WI38 (cell line): ENCODE measurements around the gene LRP8.

Experiments
- H3K4me3 ChIP-seq: 2 replicates; pipeline ENCODE4 v1.5.1; 2011; ENCODE audit warnings: low read depth, mild to moderate bottlenecking, control low read depth, low read length
- TF ChIP-seq, protein P1 (sequence below): IDR thresholded peaks from 2 replicates; pipeline ENCODE4 v1.5.1; 2012; ENCODE audit warnings: low read depth, mild to moderate bottlenecking, control low read depth, low read length

LRP8 gene

DNA sequence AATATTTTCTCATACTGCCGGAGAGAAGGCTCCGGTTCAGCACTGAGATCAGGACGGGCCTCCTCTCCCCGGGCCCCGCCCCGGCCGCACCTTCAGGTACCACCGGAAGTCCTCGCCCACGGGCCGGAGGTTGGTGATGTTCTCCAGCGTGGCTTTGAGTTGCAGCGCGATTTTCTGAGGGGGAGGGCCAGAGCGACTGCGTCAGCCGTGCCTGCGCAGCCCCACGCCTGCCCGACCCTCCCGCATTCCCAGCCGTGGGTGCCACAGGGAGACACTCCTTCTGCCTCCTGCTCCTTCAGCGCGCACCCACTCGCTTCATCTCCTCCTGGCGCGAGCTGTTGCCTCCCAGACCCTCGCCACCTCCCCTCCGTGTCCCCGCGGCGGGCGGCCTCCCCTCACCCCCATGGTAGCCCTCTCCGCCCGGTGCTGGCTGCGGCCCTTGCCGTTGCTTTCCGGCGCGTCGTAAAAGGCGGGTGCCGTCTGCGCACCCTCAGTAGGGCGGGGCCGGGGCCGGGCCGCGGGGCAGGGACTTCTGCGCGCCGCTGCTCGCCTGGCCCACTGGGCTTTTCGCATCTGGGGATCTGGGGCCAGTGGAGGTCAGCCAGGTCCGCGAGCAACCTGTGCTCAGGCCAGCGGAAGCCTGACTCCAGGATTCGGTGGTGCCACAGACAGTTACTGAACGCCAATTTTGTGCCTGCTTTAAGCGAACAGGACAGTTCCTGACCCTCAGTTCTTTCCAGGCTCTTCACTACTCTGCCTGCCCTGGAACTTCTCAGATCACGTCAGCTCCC is 107.5 kb downstream of the LRP8 start, which contains the start of gene CZIB:
TSS of gene CZIB (minus strand) at position 464 of the 791 bp plus-strand sequence. CDS start at position 405, 59 bp downstream.
- TF ChIP-seq, protein P1, sequence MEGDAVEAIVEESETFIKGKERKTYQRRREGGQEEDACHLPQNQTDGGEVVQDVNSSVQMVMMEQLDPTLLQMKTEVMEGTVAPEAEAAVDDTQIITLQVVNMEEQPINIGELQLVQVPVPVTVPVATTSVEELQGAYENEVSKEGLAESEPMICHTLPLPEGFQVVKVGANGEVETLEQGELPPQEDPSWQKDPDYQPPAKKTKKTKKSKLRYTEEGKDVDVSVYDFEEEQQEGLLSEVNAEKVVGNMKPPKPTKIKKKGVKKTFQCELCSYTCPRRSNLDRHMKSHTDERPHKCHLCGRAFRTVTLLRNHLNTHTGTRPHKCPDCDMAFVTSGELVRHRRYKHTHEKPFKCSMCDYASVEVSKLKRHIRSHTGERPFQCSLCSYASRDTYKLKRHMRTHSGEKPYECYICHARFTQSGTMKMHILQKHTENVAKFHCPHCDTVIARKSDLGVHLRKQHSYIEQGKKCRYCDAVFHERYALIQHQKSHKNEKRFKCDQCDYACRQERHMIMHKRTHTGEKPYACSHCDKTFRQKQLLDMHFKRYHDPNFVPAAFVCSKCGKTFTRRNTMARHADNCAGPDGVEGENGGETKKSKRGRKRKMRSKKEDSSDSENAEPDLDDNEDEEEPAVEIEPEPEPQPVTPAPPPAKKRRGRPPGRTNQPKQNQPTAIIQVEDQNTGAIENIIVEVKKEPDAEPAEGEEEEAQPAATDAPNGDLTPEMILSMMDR: no peak
- peak within 1 kb of the TSS; percentile 81 for H3K4me3 ChIP-seq

- H3K4me3 ChIP-seq: peak overlapping the region; percentile 81
- TF ChIP-seq, protein P1: no peak
These were observed 108.2 kb downstream of the LRP8 start for GRCh38 chr1:53219711-53220110.

- TF ChIP-seq, protein P1: no peak
- no peak overlapping the region for H3K4me3 ChIP-seq
These were observed 109.7 kb downstream of the LRP8 start for GRCh38 chr1:53218201-53218600.

- TF ChIP-seq, protein P1: no peak
- H3K4me3 ChIP-seq: no peak overlapping the region
These were observed 113.4 kb downstream of the LRP8 start for GRCh38 chr1:53214376-53214940.

- no peak overlapping the region for H3K4me3 ChIP-seq
- TF ChIP-seq, protein P1: no peak
These were observed 116.9 kb downstream of the LRP8 start for GRCh38 chr1:53210954-53211353.

- H3K4me3 ChIP-seq: no peak overlapping the region
- TF ChIP-seq, protein P1: no peak
These were observed 117.5 kb downstream of the LRP8 start for GRCh38 chr1:53210352-53210751.

DNA sequence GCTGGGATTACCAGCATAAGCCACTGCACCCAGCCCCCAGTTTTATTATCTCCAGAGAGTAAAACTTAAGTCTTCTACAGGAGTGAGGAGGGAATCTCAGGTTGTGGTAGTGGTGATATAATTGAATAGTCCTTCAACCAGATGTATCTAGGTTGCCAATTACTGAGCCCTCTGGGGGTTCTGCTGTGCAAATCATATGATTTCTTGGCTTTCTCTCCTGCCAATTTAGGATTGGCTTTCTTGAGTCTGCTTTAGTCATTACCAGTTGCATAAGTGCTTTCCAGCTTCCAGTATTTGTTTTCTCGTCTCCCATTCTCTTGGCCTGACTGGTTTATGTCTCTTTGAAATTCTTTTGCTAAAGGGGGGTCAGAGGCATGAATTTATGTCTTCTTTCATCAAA is 120.1 kb downstream of the LRP8 start:
- H3K4me3 ChIP-seq: no peak overlapping the region
- TF ChIP-seq, protein P1: no peak
